A673 (cell line): ENCODE measurements around the gene CXCR2. TPM values are rescaled to one million over a fixed set of nuclear protein-coding genes. Genes with fewer than 3 reads are reported as not detected.

Experiments used
- BruUV-seq: library from RNA; stranded (reverse); fragments of 400-500 nt; replicated peaks from 2 replicates; lab custom pipeline; 2021; lab: Mats Ljungman, UMichigan
- CTCF ChIA-PET: fragments of 300-600 bp; sonication (Branson Sonifier 250); formaldehyde crosslinking; loops from one replicate; lab custom pipeline; 2022; ENCODE audit warnings: antibody characterized with exemption; lab: Charles Lee
- POLR2A ChIA-PET: fragments of 300-600 bp; sonication (Branson Sonifier 250); formaldehyde crosslinking; loops from one replicate; lab custom pipeline; 2022; ENCODE audit warnings: antibody characterized with exemption; ENCODE audit not compliant: low non-redundant PET; lab: Charles Lee
- DNase-seq: peaks from one replicate; pipeline ENCODE4 v3.0.0-alpha.2; 2015; ENCODE audit warnings: low spot score
- H3K27ac ChIP-seq: fragments of 200-600 bp; sonication (generic); 2 replicates; pipeline ENCODE4 v1.5.1; 2016; ENCODE audit warnings: mixed run types, low read depth, mild to moderate bottlenecking, mixed read lengths, antibody characterized with exemption, low read length; ENCODE audit not compliant: poor library complexity, severe bottlenecking
- H3K27me3 ChIP-seq: fragments of 200-600 bp; sonication (generic); replicated peaks from 2 replicates; pipeline ENCODE4 v1.6.1; 2017; ENCODE audit warnings: mixed run types, low read depth, mild to moderate bottlenecking, mixed read lengths, antibody characterized with exemption, low read length; ENCODE audit not compliant: insufficient read depth, poor library complexity
- H3K36me3 ChIP-seq: fragments of 200-600 bp; sonication (generic); 2 replicates; pipeline ENCODE4 v1.6.1; 2016; ENCODE audit warnings: mixed run types, mild to moderate bottlenecking, mixed read lengths, antibody characterized with exemption, low read length; ENCODE audit not compliant: insufficient read depth, poor library complexity, severe bottlenecking
- H3K4me1 ChIP-seq: fragments of 200-600 bp; sonication (generic); 2 replicates; pipeline ENCODE4 v1.6.1; 2017; ENCODE audit warnings: mixed run types, mild to moderate bottlenecking, mixed read lengths, antibody characterized with exemption, low read length; ENCODE audit not compliant: insufficient read depth, poor library complexity, severe bottlenecking
- H3K4me3 ChIP-seq: fragments of 200-600 bp; sonication (generic); 2 replicates; pipeline ENCODE4 v1.5.1; 2016; ENCODE audit warnings: low read depth, mixed run types, mild to moderate bottlenecking, mixed read lengths, low read length; ENCODE audit not compliant: poor library complexity, severe bottlenecking
- H3K9me3 ChIP-seq: fragments of 200-600 bp; sonication (generic); 2 replicates; pipeline ENCODE4 v1.6.1; 2016; ENCODE audit warnings: mixed run types, low read depth, mild to moderate bottlenecking, mixed read lengths, antibody characterized with exemption, low read length; ENCODE audit not compliant: poor library complexity, severe bottlenecking
- CTCF ChIP-seq: fragments of 300-800, 200-600 bp; sonication (generic); conservative IDR thresholded peaks from 2 replicates; pipeline ENCODE4 v1.5.1; 2017; ENCODE audit warnings: low read depth, mild to moderate bottlenecking, antibody characterized with exemption, low read length, moderate library complexity, mixed read lengths
- EZH2 ChIP-seq: fragments of 200-600 bp; sonication (generic); IDR thresholded peaks from 2 replicates; pipeline ENCODE4 v1.6.1; 2017; ENCODE audit warnings: borderline replicate concordance, low read depth, mild to moderate bottlenecking, mixed read lengths, antibody characterized with exemption, low read length; ENCODE audit not compliant: poor library complexity, severe bottlenecking
- intact Hi-C: fragments of 100-400 bp; cut with micrococcal nuclease; formaldehyde crosslinking; loops from one replicate; pipeline ENCODE4 v1.10.0; 2022; ENCODE audit not compliant: unreplicated experiment
- total RNA-seq: library from RNA; stranded (reverse); gene quantifications from 2 replicates; pipeline ENCODE4 v1.2.3, GENCODE V29; 2021

CXCR2 gene
- total RNA-seq, 1 experiment from 2014 or later: not detected

- POLR2A ChIA-PET: no interaction called here
- intact Hi-C loops: no loop called here
Observed at GRCh38 chr2:218184331-218184730, 58.5 kb downstream of the CXCR2 start.

GRCh38 chr2:218186355-218186766 is 60.5 kb downstream of the CXCR2 start:
- Histone ChIP-seq H3K9me3 (no peaks in the 10 kb centered on the region), H3K4me3 (no peak overlapping the region), H3K4me1 (no peaks in the 10 kb centered on the region), H3K27me3 (no peaks in the 10 kb centered on the region), H3K27ac (no peak overlapping the region), H3K36me3 (no peaks in the 10 kb centered on the region)
- no TSS peak for BruUV-seq
- CTCF ChIA-PET: no interaction called here
- TF ChIP-seq CTCF (peak; percentile 87), EZH2 (no peak)
- POLR2A ChIA-PET: no interaction called here
- intact Hi-C loops: loop anchor here (1.0 to 5.0 kb wide), 3 partner anchors 71 to 201 kb away; partner anchors contain the start of genes AAMP and PNKD
- DNase-seq: peak; percentile 81

More at GRCh38 chr2:218184331-218184730, 58.5 kb downstream of the CXCR2 start:
- no peaks in the 10 kb centered on the region for H3K9me3 ChIP-seq
- TF ChIP-seq CTCF (no peak), EZH2 (no peak)
- no TSS peak for BruUV-seq
- H3K4me3 ChIP-seq: no peak overlapping the region
- H3K27ac ChIP-seq: no peak overlapping the region
- DNase-seq: no peak
- H3K27me3 ChIP-seq: no peaks in the 10 kb centered on the region
- H3K4me1 ChIP-seq: no peaks in the 10 kb centered on the region
- CTCF ChIA-PET: no interaction called here
- H3K36me3 ChIP-seq: no peaks in the 10 kb centered on the region

Other genes with a start within 250 kb of the CXCR2 start
- gene TNS1, start 123.0 kb upstream of the CXCR2 start, total RNA-seq: 88.9 and 99.6 TPM in 2 replicates
- gene RUFY4, start 56.8 kb upstream of the CXCR2 start, total RNA-seq: 0.26 and 1.3 TPM in 2 replicates
- gene CXCR1, start 40.9 kb downstream of the CXCR2 start, total RNA-seq: not detected in 2 replicates
- 241 and 291 TPM in 2 replicates for gene ARPC2, start 91.2 kb downstream of the CXCR2 start, total RNA-seq
- 0.30 and 0.46 TPM in 2 replicates for gene GPBAR1, start 135.0 kb downstream of the CXCR2 start, total RNA-seq
- gene AAMP, start 144.1 kb downstream of the CXCR2 start, total RNA-seq: 74.7 and 78.8 TPM in 2 replicates
- gene PNKD, start 144.5 kb downstream of the CXCR2 start, total RNA-seq: 36.7 and 44.9 TPM in 2 replicates
- gene TMBIM1, start 166.5 kb downstream of the CXCR2 start, total RNA-seq: 40.2 and 43.9 TPM in 2 replicates
- gene CATIP, start 230.8 kb downstream of the CXCR2 start, total RNA-seq: not detected in 2 replicates